AG20443 (cell line): ENCODE data around the gene TSEN54.
"Not testable (repeated sequence)": the region's sequence is repeated elsewhere in the genome, so short reads cannot be mapped to it uniquely, and the experiment has no call there.

Experiments used
- DNase-seq: peaks from one replicate; pipeline ENCODE4 v3.0.0; 2012; ENCODE audit warnings: low spot score, mixed read lengths

TSEN54 gene

GRCh38 chr17:75518983-75519537 lies 2.7 kb downstream of the TSEN54 start:
- no peak for DNase-seq

- DNase-seq = not testable (repeated sequence)
Observed at GRCh38 chr17:75520413-75520812, 4.1 kb downstream of the TSEN54 start.

- no peak for DNase-seq
Observed at GRCh38 chr17:75521290-75521689, 5.0 kb downstream of the TSEN54 start.

GRCh38 chr17:75521951-75522727 lies 5.8 kb downstream of the TSEN54 start:
- no peak for DNase-seq

GRCh38 chr17:75523647-75524046 lies 7.3 kb downstream of the TSEN54 start:
- DNase-seq = no peak

GRCh38 chr17:75524269-75524969 lies 8.1 kb downstream of the TSEN54 start:
- no peak for DNase-seq

GRCh38 chr17:75524970-75525805 lies 8.9 kb downstream of the TSEN54 start, which contains the start of gene LLGL2:
Gene LLGL2 (plus strand): TSS chr17:75525697. CDS start chr17:75543427, 17,730 bp downstream.
- peak; percentile 76 for DNase-seq

- no peak for DNase-seq
Observed at GRCh38 chr17:75525806-75526554, 9.7 kb downstream of the TSEN54 start.

GRCh38 chr17:75526555-75527270 lies 10.4 kb downstream of the TSEN54 start:
- no peak for DNase-seq

GRCh38 chr17:75530837-75531720 lies 14.8 kb downstream of the TSEN54 start:
- DNase-seq = no peak

- DNase-seq = peak; percentile 58
Observed at GRCh38 chr17:75531721-75532072, 15.4 kb downstream of the TSEN54 start.

GRCh38 chr17:75535119-75535537 lies 18.8 kb downstream of the TSEN54 start:
- DNase-seq = no peak

- DNase-seq = no peak
Observed at GRCh38 chr17:75535871-75536270, 19.5 kb downstream of the TSEN54 start.

GRCh38 chr17:75536366-75536765 lies 20.0 kb downstream of the TSEN54 start:
- no peak for DNase-seq

- no peak for DNase-seq
Observed at GRCh38 chr17:75539967-75540729, 23.8 kb downstream of the TSEN54 start.

- no peak for DNase-seq
Observed at GRCh38 chr17:75540923-75541503, 24.7 kb downstream of the TSEN54 start.

GRCh38 chr17:75542229-75542628 lies 25.9 kb downstream of the TSEN54 start:
- DNase-seq = no peak

- DNase-seq = no peak
Observed at GRCh38 chr17:75542728-75543336, 26.5 kb downstream of the TSEN54 start.
